GM12875 (cell line): Measurements from ENCODE around the gene CNIH4.
"Not testable (repeated sequence)": the region's sequence is repeated elsewhere in the genome, so short reads cannot be mapped to it uniquely, and the experiment has no call there.

Source experiments
- H3K4me3 ChIP-seq: one replicate; pipeline ENCODE4 v1.5.1; 2011; ENCODE audit warnings: low read depth, low read length, control low read depth
- TF ChIP-seq, protein P1 (sequence below): IDR thresholded peaks from 2 replicates; pipeline ENCODE4 v1.5.1; 2011; ENCODE audit warnings: low read depth, mild to moderate bottlenecking, control low read depth, inconsistent platforms, low read length, moderate library complexity, borderline replicate concordance; ENCODE audit not compliant: insufficient read depth

CNIH4 gene

DNA sequence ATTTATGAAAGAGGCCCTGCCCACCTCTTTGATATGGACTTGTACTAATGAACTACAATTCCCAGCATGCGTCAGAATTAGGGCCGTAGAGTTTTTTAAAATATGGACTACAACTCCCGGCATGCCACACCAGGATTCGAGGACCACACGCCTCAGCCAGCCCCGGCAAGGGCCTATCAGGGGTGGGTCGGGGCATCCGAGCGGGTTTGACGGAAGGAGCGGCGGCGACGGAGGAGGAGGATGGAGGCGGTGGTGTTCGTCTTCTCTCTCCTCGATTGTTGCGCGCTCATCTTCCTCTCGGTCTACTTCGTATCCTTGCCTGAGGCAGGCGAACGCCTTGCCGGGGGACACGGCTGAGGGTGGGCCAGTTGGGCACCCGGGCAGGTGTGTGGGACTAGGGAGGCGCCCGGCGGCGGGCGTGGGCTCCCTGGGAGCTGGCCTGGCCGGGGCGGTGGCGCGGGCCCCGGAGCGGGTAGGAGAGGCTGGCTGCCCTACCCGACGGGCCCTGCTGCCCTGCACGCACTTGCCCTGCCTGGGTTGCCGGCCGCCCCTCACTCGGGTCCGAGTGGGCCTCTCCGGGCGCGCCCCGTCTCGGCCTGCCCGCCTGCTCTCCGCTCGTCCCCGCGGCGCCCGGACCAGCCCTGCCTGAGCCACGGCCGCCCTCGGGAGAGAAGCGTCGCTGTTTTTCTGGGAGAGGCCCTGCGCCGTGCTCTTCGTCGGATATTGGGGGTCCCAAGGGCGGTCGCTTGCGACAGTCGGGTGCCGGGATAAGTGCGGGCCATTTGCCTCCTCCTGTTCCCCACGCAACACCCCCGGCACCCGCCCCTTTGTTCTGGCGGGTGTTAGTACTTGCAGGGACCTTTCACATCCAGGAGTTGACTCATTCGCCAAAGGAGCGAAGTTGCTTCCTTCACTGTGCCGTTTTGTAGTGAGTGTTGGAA is at the start of gene CNIH4:
Gene CNIH4 (plus strand): TSS at position 195 of the 941 bp plus-strand sequence. CDS start 46 bp downstream, at position 241.
- TF ChIP-seq, protein P1, sequence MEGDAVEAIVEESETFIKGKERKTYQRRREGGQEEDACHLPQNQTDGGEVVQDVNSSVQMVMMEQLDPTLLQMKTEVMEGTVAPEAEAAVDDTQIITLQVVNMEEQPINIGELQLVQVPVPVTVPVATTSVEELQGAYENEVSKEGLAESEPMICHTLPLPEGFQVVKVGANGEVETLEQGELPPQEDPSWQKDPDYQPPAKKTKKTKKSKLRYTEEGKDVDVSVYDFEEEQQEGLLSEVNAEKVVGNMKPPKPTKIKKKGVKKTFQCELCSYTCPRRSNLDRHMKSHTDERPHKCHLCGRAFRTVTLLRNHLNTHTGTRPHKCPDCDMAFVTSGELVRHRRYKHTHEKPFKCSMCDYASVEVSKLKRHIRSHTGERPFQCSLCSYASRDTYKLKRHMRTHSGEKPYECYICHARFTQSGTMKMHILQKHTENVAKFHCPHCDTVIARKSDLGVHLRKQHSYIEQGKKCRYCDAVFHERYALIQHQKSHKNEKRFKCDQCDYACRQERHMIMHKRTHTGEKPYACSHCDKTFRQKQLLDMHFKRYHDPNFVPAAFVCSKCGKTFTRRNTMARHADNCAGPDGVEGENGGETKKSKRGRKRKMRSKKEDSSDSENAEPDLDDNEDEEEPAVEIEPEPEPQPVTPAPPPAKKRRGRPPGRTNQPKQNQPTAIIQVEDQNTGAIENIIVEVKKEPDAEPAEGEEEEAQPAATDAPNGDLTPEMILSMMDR, result no peak
- peak within 1 kb of the TSS; percentile 94 for H3K4me3 ChIP-seq

DNA sequence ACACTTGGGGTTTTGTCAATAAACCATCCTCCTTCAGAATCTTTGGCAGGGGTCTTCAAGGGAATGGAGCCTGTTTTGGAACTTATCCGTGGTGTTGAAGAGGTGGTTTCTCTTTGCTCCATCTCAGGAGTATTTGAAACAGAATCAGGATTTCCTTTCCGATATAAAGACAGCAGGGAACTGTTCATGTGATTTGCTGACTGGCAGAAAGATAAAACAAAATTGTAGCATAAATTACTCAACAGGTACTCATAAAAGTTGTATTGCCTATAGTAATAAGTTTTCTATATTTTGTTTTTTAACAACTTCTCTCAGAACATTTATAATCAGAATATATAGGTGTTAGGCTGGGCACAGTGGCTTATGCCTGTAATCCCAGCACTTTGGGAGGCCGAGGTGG is 48.6 kb upstream of the CNIH4 start:
- TF ChIP-seq, protein P1, result no peak

DNA sequence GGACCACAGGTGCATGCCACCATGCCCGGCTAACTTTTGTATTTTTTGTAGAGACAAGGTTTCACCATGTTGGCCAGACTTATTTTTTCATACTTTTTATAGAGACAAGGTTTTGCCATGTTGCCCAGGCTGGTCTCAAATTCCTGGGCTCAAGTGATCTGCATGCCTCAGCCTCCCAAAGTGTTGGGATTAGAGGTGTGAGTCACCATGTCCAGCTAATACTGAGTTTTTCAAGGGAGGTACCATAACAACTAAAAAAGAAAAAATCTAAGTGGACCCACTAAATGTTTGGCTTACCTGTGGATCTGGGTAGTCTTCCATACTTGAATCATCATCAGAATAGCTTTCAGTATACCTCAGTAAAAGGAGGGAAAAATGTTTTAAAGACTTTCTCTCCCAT is 45.2 kb upstream of the CNIH4 start:
- not testable (repeated sequence) for H3K4me3 ChIP-seq

More for the DNA sequence above, 48.6 kb upstream of the CNIH4 start:
- no peak overlapping the region for H3K4me3 ChIP-seq

DNA sequence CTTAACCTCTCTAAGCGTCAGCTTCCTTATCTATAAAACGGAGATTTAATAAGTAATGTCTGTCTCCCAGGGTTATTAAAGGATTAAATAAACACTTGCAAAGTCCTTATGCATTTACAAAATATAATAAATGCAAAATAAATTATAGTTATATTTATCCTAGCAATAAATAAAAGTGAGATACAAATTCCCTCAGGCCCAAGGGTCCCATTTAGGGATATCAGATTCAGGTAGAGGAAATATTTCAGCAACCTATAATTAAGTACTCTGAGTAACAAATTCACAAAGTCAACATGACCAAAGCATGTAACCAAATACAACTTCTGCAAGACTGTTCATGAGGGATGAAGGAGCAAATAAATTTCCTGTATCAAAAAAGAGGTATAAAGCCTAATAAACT is 44.7 kb upstream of the CNIH4 start:
- TF ChIP-seq, protein P1, result no peak
- no peak overlapping the region for H3K4me3 ChIP-seq

DNA sequence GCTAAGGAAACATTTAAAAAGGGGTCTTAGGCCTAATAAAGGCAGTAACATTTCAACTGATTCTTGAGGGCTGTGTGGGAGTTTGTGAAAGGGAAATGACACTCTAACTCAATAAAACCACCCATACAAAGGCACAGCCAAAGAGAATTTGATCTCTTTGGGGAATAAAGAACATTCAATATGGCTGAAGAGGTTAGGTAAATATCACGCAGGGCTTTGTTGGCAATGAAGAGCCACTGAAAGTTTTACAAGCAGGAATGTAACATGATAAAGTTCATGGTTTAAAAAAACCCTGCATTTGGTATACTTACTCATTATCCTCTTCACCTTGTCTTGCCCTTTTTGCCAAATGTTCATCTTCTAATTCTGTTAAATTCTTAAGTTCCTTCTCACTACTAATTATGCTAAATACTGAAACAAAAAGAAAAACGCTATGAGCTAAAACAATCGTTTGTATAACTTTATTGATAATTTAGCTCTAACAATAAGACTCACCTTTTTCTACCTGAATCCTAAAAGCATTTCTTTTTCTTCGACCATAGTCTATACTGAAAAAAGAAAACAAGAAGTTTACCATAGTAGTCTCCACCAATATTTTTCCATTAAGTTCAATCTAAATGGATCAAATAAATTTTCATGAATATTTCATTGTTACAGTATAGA is 39.2 kb upstream of the CNIH4 start:
- TF ChIP-seq, protein P1, result no peak
- no peak overlapping the region for H3K4me3 ChIP-seq

DNA sequence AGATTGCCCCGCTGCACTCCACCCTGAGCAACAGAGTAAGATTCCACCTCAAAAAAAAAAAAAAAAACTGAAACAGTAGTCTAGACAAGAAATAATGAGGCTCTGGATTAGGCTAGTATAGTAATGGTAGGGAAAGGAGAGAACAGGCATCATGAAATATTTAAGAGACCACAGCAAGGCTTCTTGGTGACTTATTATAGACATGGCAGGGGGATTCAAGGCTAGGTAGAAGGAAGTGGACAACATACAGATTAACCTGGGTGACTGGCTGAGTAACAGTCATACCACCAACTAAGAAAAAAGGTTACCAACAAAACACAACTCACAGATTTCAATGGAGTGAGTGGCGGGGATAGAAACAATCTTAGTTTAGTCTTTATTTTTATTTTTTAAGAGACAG is 35.0 kb upstream of the CNIH4 start:
- TF ChIP-seq, protein P1, result no peak
- no peak overlapping the region for H3K4me3 ChIP-seq

DNA sequence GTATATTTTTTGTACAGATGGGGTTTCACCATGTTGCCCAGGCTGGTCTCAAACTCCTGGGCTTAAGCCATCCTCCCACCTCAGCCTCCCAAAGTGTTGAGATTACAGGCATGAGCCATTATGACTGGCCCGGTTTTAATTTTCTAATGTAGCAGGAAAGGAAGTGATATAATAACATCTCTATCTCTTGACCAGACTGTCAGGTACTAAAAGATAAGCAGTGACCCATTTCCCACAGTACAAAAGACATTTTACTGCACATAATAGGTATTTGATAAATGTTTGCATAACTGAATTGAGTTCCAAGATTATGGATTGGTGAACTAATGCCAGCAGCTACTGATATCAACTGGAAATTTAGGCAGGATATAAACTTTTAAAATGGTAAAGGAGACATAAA is 30.7 kb upstream of the CNIH4 start:
- H3K4me3 ChIP-seq, result no peak overlapping the region
- TF ChIP-seq, protein P1, result no peak
